ENCODE results near the gene CIRBP. TPM values are rescaled to one million over a fixed set of nuclear protein-coding genes. Genes with fewer than 3 reads are reported as not detected.

CIRBP gene
- total and polyA plus RNA-seq, 2 of the 13 experiments (the other 11 are each of a cell fraction or from before 2014, with no cell fraction given): 133 to 140 TPM

GRCh38 chr19:1316466-1316865 lies 47.3 kb downstream of the CIRBP start:
- no peaks in the 10 kb centered on the region for H3K9me3 ChIP-seq (ENCODE audit: low read length)
- in situ Hi-C loops (cut with HindIII; ENCODE audit: extremely low pct_ligation_motif_present, low pct_unique_long_range_greater_than_20kb) (loop anchor here (5.0 kb wide), 1 partner anchor 34 kb away; no protein-coding TSS in a partner anchor), intact Hi-C loops (cut with micrococcal nuclease; ENCODE audit: unreplicated experiment) (loop anchor here (5.0 kb wide), 2 partner anchors 36 to 56 kb away; a partner anchor contains a TSS)
- FAIRE-seq: no peak
- no peaks in the 10 kb centered on the region for H4K20me1 ChIP-seq (ENCODE audit: insufficient read depth, low read length)
- POLR2A ChIA-PET: no interaction called here
- H3K27me3 ChIP-seq (ENCODE audit: control insufficient read depth in 1 of 2, insufficient read depth in 2 of 2, low read length in 2 of 2): peaks cover 8 to 55% of the 10 kb centered on the region in 2 experiments
- H3K4me2 ChIP-seq (ENCODE audit: low read depth, low read length): no peak overlapping the region
- H3K79me2 ChIP-seq (ENCODE audit: insufficient read depth, low read length): no peaks in the 10 kb centered on the region
- no peak overlapping the region; a peak in 1 of 6 replicates for H3K4me3 ChIP-seq (replicated peaks in 1 of 3; ENCODE audit: insufficient read depth in 1 of 3, low read depth in 2 of 3, low read length in 3 of 3)
- TF ChIP-seq DPF2 (CRISPR knock-in tag; IDR thresholded peaks at IDR 0.05; ENCODE audit: borderline replicate concordance, low read depth) (no peak), ZNF619 (CRISPR knock-in tag; IDR thresholded peaks at IDR 0.05) (no peak), HMGA1 (CRISPR knock-in tag; conservative IDR thresholded peaks at IDR 0.05) (no peak), HNRNPLL (IDR thresholded peaks at IDR 0.05; ENCODE audit: low read depth, low read length, poor library complexity, severe bottlenecking) (no peak), ZNF3 (CRISPR knock-in tag; IDR thresholded peaks at IDR 0.05) (no peak), BCLAF1 (IDR thresholded peaks at IDR 0.05) (no peak)
- BruUV-seq (replicated peaks): no TSS peak
- no peak for ATAC-seq
- H3K9ac ChIP-seq (ENCODE audit: insufficient read depth, low read depth, low read length): no peak overlapping the region
- no peaks in the 10 kb centered on the region for H3K36me3 ChIP-seq (replicated peaks in 1 of 2; ENCODE audit: control insufficient read depth in 1 of 2, insufficient read depth in 2 of 2, low read length in 2 of 2)
- peaks cover 65% of the 10 kb centered on the region for H3K4me1 ChIP-seq (ENCODE audit: insufficient read depth, low read length)
- no peak overlapping the region for H3K27ac ChIP-seq (ENCODE audit: extremely low read length, insufficient read depth, low read length)
- CTCF ChIA-PET (ENCODE audit: low intra/inter-chr PET ratio, low total read pairs): interaction anchor here (1.5 kb wide), 1 partner anchor 37 kb away, joined by 6 read pairs; no protein-coding TSS in a partner anchor
- WGBS (ENCODE audit: low lambda C conversion rate): 72% methylated on average over 4 of the region's 13 CpGs
- no peak for DNase-seq (ENCODE audit: low spot score)
- H2AFZ ChIP-seq (ENCODE audit: low read length): no peak overlapping the region

All from HepG2 (cell line).